Gastrocnemius medialis (tissue), 4 donors: ENCODE data around the gene ZC2HC1B. TPM values are rescaled to one million over a fixed set of nuclear protein-coding genes. Genes with fewer than 3 reads are reported as not detected.

Experiments used
- ATAC-seq, 2 donors: fragments of 150-250 bp; one replicate each; pipeline ENCODE4 v1.9.1; 2016
- DNase-seq, 2 donors: peaks; one replicate each; pipeline ENCODE4 v3.0.0-alpha.2; 2019
- H3K27ac ChIP-seq, 4 donors: fragments of 200-600 bp; sonication (generic); 1 replicate in 1 of 4; 2 replicates in 3 of 4; pipeline ENCODE4 v1.5.1; 2016 to 2018; ENCODE audit warnings: mild to moderate bottlenecking in 2 of 4, moderate library complexity in 1 of 4
- H3K27me3 ChIP-seq, 3 donors: fragments of 200-600 bp; sonication (generic) in 2 of 3; 1 replicate in 1 of 3; 2 replicates in 2 of 3; pipeline versions ENCODE4 v1.5.1 to v1.6.0; 2016 to 2019; ENCODE audit warnings: mild to moderate bottlenecking in 1 of 3, moderate library complexity in 1 of 3
- H3K36me3 ChIP-seq, 2 donors: fragments of 200-600 bp; sonication (generic) in 1 of 2; one replicate each; pipeline ENCODE4 v1.5.1; 2017 to 2018
- H3K4me1 ChIP-seq, 2 donors: fragments of 200-600 bp; sonication (generic) in 1 of 2; one replicate each; pipeline ENCODE4 v1.5.1; 2016 to 2017; ENCODE audit warnings: mild to moderate bottlenecking in 2 of 2
- H3K4me3 ChIP-seq, 4 donors: fragments of 200-600 bp; sonication (generic) in 3 of 4; 1 replicate in 1 of 4; 2 replicates in 3 of 4; pipeline ENCODE4 v1.5.1; 2016 to 2019; ENCODE audit warnings: mild to moderate bottlenecking in 2 of 4
- H3K9me3 ChIP-seq, 3 donors: fragments of 200-600 bp; sonication (generic) in 2 of 3; 1 replicate in 1 of 3; 2 replicates in 2 of 3; pipeline ENCODE4 v1.5.1; 2016 to 2019
- POLR2A ChIP-seq, 2 donors: fragments of 450-650 bp; IDR thresholded peaks; one replicate each; pipeline ENCODE4 v1.6.1; 2017; ENCODE audit warnings: antibody characterized with exemption in 2 of 2, mild to moderate bottlenecking in 2 of 2, moderate library complexity in 2 of 2
- in situ Hi-C, 4 donors: fragments of 200-750 bp; cut with MboI; loops; one replicate each; pipeline versions ENCODE4 v1.15.0 to v1.8.0; 2017; ENCODE audit warnings: low sequenced_read_pairs in 4 of 4
- intact Hi-C: fragments of 100-400 bp; cut with DNase I; formaldehyde crosslinking; loops from one replicate; pipeline ENCODE4 v1.15.1; 2023; ENCODE audit warnings: low total_unique reads
- total RNA-seq, 4 donors: library from RNA; depleted of rRNA; stranded (reverse); fragments of >200 nt; gene quantifications; one replicate each; pipeline versions ENCODE4 v1.1.0 to v1.2.3, GENCODE V29; 2016
- TF ChIP-seq, protein P1 (sequence below), 5 experiments: fragments of 450-650 bp in 3 of 5; fragments of 200-600 bp in 2 of 5; sonication (generic) in 2 of 5; IDR thresholded peaks in 4 of 5; conservative IDR thresholded peaks in 1 of 5; 1 replicate in 4 of 5; 2 replicates in 1 of 5; pipeline ENCODE4 v1.5.1; 2016 to 2019; ENCODE audit warnings: antibody characterized with exemption in 5 of 5, mild to moderate bottlenecking in 3 of 5, moderate library complexity in 3 of 5

The ZC2HC1B gene
- total RNA-seq, 4 donors from 2014 or later, result not detected

DNA sequence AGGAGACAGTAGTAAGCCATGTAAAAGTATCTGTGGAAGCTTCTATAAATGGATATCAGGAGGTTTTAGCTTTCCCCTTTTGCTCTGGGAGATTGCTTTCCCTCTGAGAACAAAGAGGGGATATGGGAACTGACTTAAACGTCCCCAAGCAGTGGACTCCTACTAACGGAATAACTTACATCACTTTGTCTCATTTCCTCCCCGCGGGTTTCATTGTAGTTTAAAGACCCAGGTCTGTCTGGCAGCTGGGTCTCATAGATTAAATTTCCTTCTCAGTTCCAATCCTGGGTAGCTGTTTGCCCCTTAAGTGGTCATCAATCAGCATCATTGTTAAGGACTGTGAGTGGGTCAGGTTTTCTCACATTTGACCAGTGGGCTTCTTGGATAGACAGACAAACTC lies 75.1 kb downstream of the ZC2HC1B start:
- Histone ChIP-seq H3K4me1 (no peaks in the 10 kb centered on the region), H3K36me3 (no peaks in the 10 kb centered on the region), H3K27ac (no peak overlapping the region), H3K9me3 (no peaks in the 10 kb centered on the region), H3K4me3 (no peak overlapping the region), H3K27me3 (no peaks in the 10 kb centered on the region)
- no peak for DNase-seq
- in situ Hi-C loops (loop anchor here in 1 of 4 donors (10.0 kb wide), 1 partner anchor 75 kb away; no protein-coding TSS in a partner anchor), intact Hi-C loops (no loop called here)
- TF ChIP-seq, protein P1, sequence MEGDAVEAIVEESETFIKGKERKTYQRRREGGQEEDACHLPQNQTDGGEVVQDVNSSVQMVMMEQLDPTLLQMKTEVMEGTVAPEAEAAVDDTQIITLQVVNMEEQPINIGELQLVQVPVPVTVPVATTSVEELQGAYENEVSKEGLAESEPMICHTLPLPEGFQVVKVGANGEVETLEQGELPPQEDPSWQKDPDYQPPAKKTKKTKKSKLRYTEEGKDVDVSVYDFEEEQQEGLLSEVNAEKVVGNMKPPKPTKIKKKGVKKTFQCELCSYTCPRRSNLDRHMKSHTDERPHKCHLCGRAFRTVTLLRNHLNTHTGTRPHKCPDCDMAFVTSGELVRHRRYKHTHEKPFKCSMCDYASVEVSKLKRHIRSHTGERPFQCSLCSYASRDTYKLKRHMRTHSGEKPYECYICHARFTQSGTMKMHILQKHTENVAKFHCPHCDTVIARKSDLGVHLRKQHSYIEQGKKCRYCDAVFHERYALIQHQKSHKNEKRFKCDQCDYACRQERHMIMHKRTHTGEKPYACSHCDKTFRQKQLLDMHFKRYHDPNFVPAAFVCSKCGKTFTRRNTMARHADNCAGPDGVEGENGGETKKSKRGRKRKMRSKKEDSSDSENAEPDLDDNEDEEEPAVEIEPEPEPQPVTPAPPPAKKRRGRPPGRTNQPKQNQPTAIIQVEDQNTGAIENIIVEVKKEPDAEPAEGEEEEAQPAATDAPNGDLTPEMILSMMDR (IDR thresholded peaks at IDR 0.05 in 4 of 5, conservative IDR thresholded peaks at IDR 0.05 in 1 of 5), result no peak
- TF ChIP-seq POLR2A (IDR thresholded peaks at IDR 0.05), result no peak
- ATAC-seq, result no peak

GRCh38 chr6:143940011-143940597 lies 75.8 kb downstream of the ZC2HC1B start:
- TF ChIP-seq, protein P1 (IDR thresholded peaks at IDR 0.05 in 4 of 5, conservative IDR thresholded peaks at IDR 0.05 in 1 of 5), result peak in 4 of 5 experiments; percentile 2 to 48 (median 28)
- no peak for TF ChIP-seq POLR2A (IDR thresholded peaks at IDR 0.05)
- DNase-seq (no peak), ATAC-seq (no peak)
- Histone ChIP-seq H3K9me3 (no peaks in the 10 kb centered on the region), H3K36me3 (no peaks in the 10 kb centered on the region), H3K27ac (no peak overlapping the region), H3K4me1 (no peaks in the 10 kb centered on the region), H3K27me3 (no peaks in the 10 kb centered on the region), H3K4me3 (no peak overlapping the region)
- intact Hi-C loops (loop anchor here (5.0 kb wide), 1 partner anchor 72 kb away; no protein-coding TSS in a partner anchor), in situ Hi-C loops (loop anchor here in 1 of 4 donors (10.0 kb wide), 1 partner anchor 75 kb away; no protein-coding TSS in a partner anchor)

GRCh38 chr6:143941852-143942627 lies 77.8 kb downstream of the ZC2HC1B start:
- in situ Hi-C loops, result loop anchor here in 1 of 4 donors (10.0 kb wide), 1 partner anchor 73 kb away; no protein-coding TSS in a partner anchor
- DNase-seq, result no peak
- Histone ChIP-seq H3K9me3 (no peaks in the 10 kb centered on the region), H3K27me3 (no peaks in the 10 kb centered on the region), H3K4me3 (no peak overlapping the region), H3K4me1 (no peaks in the 10 kb centered on the region), H3K27ac (no peak overlapping the region), H3K36me3 (no peaks in the 10 kb centered on the region)
- intact Hi-C loops, result loop anchor here (1.0 to 5.0 kb wide), 2 partner anchors 70 to 367 kb away; no protein-coding TSS in a partner anchor
- no peak for ATAC-seq
- no peak for TF ChIP-seq POLR2A (IDR thresholded peaks at IDR 0.05)
- TF ChIP-seq, protein P1 (IDR thresholded peaks at IDR 0.05 in 4 of 5, conservative IDR thresholded peaks at IDR 0.05 in 1 of 5), result peak in 3 of 5 experiments; percentile 11 to 21 (median 16)

GRCh38 chr6:143948208-143948607 lies 83.9 kb downstream of the ZC2HC1B start:
- ATAC-seq (no peak), DNase-seq (no peak)
- no peak for TF ChIP-seq POLR2A (IDR thresholded peaks at IDR 0.05)
- TF ChIP-seq, protein P1 (IDR thresholded peaks at IDR 0.05 in 4 of 5, conservative IDR thresholded peaks at IDR 0.05 in 1 of 5), result no peak
- Histone ChIP-seq H3K36me3 (no peaks in the 10 kb centered on the region), H3K4me3 (no peak overlapping the region), H3K27me3 (no peaks in the 10 kb centered on the region), H3K9me3 (no peaks in the 10 kb centered on the region), H3K27ac (no peak overlapping the region), H3K4me1 (no peaks in the 10 kb centered on the region)
- intact Hi-C loops, result no loop called here
- in situ Hi-C loops, result loop anchor here in 1 of 4 donors (10.0 kb wide), 1 partner anchor 67 kb away; no protein-coding TSS in a partner anchor
